Fibroblast of lung (primary cell): Measurements from ENCODE around the gene UTS2B.

Experiments
- EZH2 ChIP-seq: IDR thresholded peaks from 2 replicates; pipeline ENCODE4 v1.5.1; 2012; ENCODE audit warnings: low read length, control low read depth, mild to moderate bottlenecking; ENCODE audit errors: missing control alignments
- TF ChIP-seq, protein P1 (sequence below), 2 donors: IDR thresholded peaks in 1 of 2; conservative IDR thresholded peaks in 1 of 2; 1 replicate in 1 of 2; 2 replicates in 1 of 2; pipeline ENCODE4 v1.5.1; 2011 to 2012; ENCODE audit warnings: low read length in 2 of 2, control low read depth in 1 of 2, inconsistent platforms in 1 of 2, low read depth in 1 of 2, mild to moderate bottlenecking in 1 of 2

DNA sequence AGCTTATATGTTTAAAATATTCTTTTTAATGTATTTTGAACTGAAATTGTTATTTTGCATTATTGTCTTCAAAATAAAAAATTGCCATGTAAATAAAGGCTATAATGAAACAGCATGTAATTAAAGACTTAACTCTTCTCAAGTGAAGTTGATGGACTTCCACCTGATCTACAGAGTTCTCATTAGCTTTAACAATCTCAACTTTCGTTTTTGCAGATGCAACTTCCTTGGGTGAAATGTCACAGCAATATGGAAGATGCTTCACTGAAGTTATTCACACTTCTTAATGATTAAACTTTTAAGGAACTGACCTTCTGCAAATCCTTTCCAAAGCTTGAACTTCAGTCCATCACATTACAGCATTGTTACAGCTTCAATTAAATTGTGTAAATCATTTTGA is 67.7 kb downstream of the UTS2B start:
- TF ChIP-seq, protein P1, sequence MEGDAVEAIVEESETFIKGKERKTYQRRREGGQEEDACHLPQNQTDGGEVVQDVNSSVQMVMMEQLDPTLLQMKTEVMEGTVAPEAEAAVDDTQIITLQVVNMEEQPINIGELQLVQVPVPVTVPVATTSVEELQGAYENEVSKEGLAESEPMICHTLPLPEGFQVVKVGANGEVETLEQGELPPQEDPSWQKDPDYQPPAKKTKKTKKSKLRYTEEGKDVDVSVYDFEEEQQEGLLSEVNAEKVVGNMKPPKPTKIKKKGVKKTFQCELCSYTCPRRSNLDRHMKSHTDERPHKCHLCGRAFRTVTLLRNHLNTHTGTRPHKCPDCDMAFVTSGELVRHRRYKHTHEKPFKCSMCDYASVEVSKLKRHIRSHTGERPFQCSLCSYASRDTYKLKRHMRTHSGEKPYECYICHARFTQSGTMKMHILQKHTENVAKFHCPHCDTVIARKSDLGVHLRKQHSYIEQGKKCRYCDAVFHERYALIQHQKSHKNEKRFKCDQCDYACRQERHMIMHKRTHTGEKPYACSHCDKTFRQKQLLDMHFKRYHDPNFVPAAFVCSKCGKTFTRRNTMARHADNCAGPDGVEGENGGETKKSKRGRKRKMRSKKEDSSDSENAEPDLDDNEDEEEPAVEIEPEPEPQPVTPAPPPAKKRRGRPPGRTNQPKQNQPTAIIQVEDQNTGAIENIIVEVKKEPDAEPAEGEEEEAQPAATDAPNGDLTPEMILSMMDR (conservative IDR thresholded peaks at IDR 0.05 in 1 of 2, IDR thresholded peaks at IDR 0.05 in 1 of 2; ENCODE audit: low read depth in 1 of 2, low read length in 2 of 2): no peak
- TF ChIP-seq EZH2: no peak
